ENCODE results near the gene LTK. TPM values are rescaled to one million over a fixed set of nuclear protein-coding genes. Genes with fewer than 3 reads are reported as not detected.

Gene LTK
- polyA plus RNA-seq (2013, experiment 1 of 4): not detected
- polyA plus RNA-seq (2013, experiment 2 of 4): not detected
- polyA plus RNA-seq (2013, experiment 3 of 4): not detected
- polyA plus RNA-seq (2013, experiment 4 of 4): 0.08 TPM

DNA sequence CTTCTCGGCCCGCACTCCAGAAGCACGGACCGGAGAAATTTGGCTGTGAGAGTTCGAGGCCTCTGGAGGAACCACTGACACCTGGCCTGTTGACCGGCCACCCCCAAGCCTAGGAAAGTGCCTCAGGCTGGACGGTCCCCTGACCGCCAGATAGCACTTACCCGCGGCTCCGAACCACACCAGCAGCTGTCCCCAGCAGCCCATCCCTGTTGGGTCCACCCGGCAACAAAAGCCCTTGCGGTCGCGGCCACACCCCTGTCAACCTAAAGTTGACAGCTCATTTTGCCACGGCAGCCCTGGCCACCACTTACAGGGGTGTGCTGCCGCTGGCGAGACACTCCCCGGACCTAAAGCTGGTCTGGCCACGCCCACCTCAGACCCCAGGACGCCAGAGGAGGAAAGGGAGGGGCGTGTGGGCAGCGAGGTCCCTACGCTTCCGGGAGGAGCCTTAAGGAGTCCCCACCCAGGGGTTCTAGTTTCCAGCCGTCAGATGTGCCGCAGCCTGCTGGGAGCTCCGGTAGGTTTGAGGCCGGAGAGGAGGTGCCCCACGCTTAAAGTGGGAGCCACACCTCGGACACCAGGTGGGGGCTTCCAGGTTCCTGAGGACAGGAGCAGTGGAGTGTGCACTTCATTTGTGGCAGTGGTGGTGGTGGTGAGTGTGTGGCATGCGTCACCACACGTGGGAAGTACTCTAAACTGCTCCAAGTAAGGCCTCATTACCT lies at the start of gene LTK:
LTK (minus strand) TSS at position 322 of the 722 bp plus-strand sequence; CDS start at position 204, 118 bp downstream.
- no peaks in the 10 kb centered on the region for H3K9me3 ChIP-seq (ENCODE audit: control insufficient read depth, low read length)
- H3K4me1 ChIP-seq (ENCODE audit: control insufficient read depth, insufficient read depth, low read length): peaks cover 11% of the 10 kb centered on the region
- peaks cover 62% of the 10 kb centered on the region for H3K27me3 ChIP-seq (ENCODE audit: control insufficient read depth, insufficient read depth, low read length, poor library complexity, severe bottlenecking)
- H3K4me3 ChIP-seq (ENCODE audit: insufficient read depth, low read depth, low read length): peak within 1 kb of the TSS; percentile 27
- no peak within 1 kb of the TSS for H3K27ac ChIP-seq (ENCODE audit: insufficient read depth, low read depth, low read length, poor library complexity, severe bottlenecking)
- 7 to 8% methylated on average over 33 of the region's 33 CpGs for WGBS, 2 experiments
- H3K36me3 ChIP-seq (ENCODE audit: control insufficient read depth, insufficient read depth, low read length): no peaks in the 10 kb centered on the region

DNA sequence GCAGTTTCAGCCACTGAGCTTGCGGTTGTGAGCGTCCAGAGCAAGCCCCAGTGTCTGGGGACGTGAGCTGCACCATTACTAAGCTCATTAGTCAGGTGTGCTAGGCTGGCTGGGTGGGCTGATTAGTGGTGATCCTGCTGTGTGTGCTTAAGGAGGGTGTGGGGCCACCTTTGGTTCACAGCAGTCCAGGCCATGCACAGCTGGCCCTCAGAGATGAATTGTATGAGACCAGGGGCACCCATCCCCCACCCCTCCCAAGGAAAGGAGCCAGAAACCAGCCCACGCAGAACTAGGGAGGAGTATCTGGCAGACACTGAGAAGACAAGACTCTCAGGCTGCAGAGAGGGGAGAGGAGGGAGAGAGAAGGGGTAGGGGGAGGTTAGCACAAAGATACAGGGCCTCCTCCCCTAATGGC lies 49.2 kb upstream of the LTK start:
- Histone ChIP-seq H3K4me1 (ENCODE audit: control insufficient read depth, insufficient read depth, low read length) (peaks cover 72% of the 10 kb centered on the region), H3K27ac (ENCODE audit: insufficient read depth, low read depth, low read length, poor library complexity, severe bottlenecking) (no peak overlapping the region), H3K4me3 (ENCODE audit: insufficient read depth, low read depth, low read length) (no peak overlapping the region), H3K27me3 (ENCODE audit: control insufficient read depth, insufficient read depth, low read length, poor library complexity, severe bottlenecking) (no peaks in the 10 kb centered on the region), H3K36me3 (ENCODE audit: control insufficient read depth, insufficient read depth, low read length) (peaks cover 5% of the 10 kb centered on the region), H3K9me3 (ENCODE audit: control insufficient read depth, low read length) (no peaks in the 10 kb centered on the region)
- 42 to 50% methylated on average over 4 of the region's 4 CpGs for WGBS, 2 experiments

GRCh38 chr15:41562244-41562643 lies 48.6 kb upstream of the LTK start:
- H3K27ac ChIP-seq (ENCODE audit: insufficient read depth, low read depth, low read length, poor library complexity, severe bottlenecking): peak overlapping the region; percentile 86
- no peaks in the 10 kb centered on the region for H3K9me3 ChIP-seq (ENCODE audit: control insufficient read depth, low read length)
- 42 to 45% methylated on average over 5 of the region's 5 CpGs for WGBS, 2 experiments
- H3K27me3 ChIP-seq (ENCODE audit: control insufficient read depth, insufficient read depth, low read length, poor library complexity, severe bottlenecking): no peaks in the 10 kb centered on the region
- no peak overlapping the region for H3K4me3 ChIP-seq (ENCODE audit: insufficient read depth, low read depth, low read length)
- peaks cover 5% of the 10 kb centered on the region for H3K36me3 ChIP-seq (ENCODE audit: control insufficient read depth, insufficient read depth, low read length)
- H3K4me1 ChIP-seq (ENCODE audit: control insufficient read depth, insufficient read depth, low read length): peaks cover 66% of the 10 kb centered on the region

DNA sequence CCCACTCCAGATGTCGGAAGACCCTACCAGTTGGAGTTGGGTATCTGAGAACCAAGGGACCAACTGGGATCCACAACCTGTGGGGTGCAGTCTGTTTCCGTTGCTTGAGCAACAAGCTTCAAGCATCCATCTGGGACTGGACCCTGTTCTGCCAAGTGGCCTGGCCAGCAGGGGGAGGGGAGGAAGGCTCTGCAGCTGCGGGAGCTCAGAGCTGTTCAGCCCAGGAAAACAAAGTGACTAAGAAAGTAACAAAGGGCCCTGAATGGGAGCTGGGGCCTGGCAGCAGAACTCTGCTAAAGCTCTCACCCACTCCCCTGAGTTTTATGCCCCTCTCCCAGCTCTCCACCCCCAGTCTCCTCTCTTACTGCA lies 48.1 kb upstream of the LTK start:
- H3K4me1 ChIP-seq (ENCODE audit: control insufficient read depth, insufficient read depth, low read length): peaks cover 65% of the 10 kb centered on the region
- 31 to 33% methylated on average over 3 of the region's 3 CpGs for WGBS, 2 experiments
- peak overlapping the region; percentile 86 for H3K27ac ChIP-seq (ENCODE audit: insufficient read depth, low read depth, low read length, poor library complexity, severe bottlenecking)
- no peak overlapping the region for H3K4me3 ChIP-seq (ENCODE audit: insufficient read depth, low read depth, low read length)
- no peaks in the 10 kb centered on the region for H3K9me3 ChIP-seq (ENCODE audit: control insufficient read depth, low read length)
- peaks cover 5% of the 10 kb centered on the region for H3K36me3 ChIP-seq (ENCODE audit: control insufficient read depth, insufficient read depth, low read length)
- no peaks in the 10 kb centered on the region for H3K27me3 ChIP-seq (ENCODE audit: control insufficient read depth, insufficient read depth, low read length, poor library complexity, severe bottlenecking)

GRCh38 chr15:41561104-41561776 lies 47.6 kb upstream of the LTK start:
- H3K27ac ChIP-seq (ENCODE audit: insufficient read depth, low read depth, low read length, poor library complexity, severe bottlenecking): peak overlapping the region; percentile 86
- no peaks in the 10 kb centered on the region for H3K9me3 ChIP-seq (ENCODE audit: control insufficient read depth, low read length)
- no peak overlapping the region for H3K4me3 ChIP-seq (ENCODE audit: insufficient read depth, low read depth, low read length)
- no peaks in the 10 kb centered on the region for H3K27me3 ChIP-seq (ENCODE audit: control insufficient read depth, insufficient read depth, low read length, poor library complexity, severe bottlenecking)
- WGBS, 2 experiments: 83 to 84% methylated on average over 16 of the region's 16 CpGs
- peaks cover 61% of the 10 kb centered on the region for H3K4me1 ChIP-seq (ENCODE audit: control insufficient read depth, insufficient read depth, low read length)
- H3K36me3 ChIP-seq (ENCODE audit: control insufficient read depth, insufficient read depth, low read length): peaks cover 5% of the 10 kb centered on the region

GRCh38 chr15:41560572-41560874 lies 46.9 kb upstream of the LTK start:
- Histone ChIP-seq H3K27ac (ENCODE audit: insufficient read depth, low read depth, low read length, poor library complexity, severe bottlenecking) (no peak overlapping the region), H3K4me1 (ENCODE audit: control insufficient read depth, insufficient read depth, low read length) (peaks cover 54% of the 10 kb centered on the region), H3K4me3 (ENCODE audit: insufficient read depth, low read depth, low read length) (no peak overlapping the region), H3K27me3 (ENCODE audit: control insufficient read depth, insufficient read depth, low read length, poor library complexity, severe bottlenecking) (no peaks in the 10 kb centered on the region), H3K9me3 (ENCODE audit: control insufficient read depth, low read length) (no peaks in the 10 kb centered on the region), H3K36me3 (ENCODE audit: control insufficient read depth, insufficient read depth, low read length) (peaks cover 5% of the 10 kb centered on the region)
- WGBS, 2 experiments: 61 to 73% methylated on average over 2 of the region's 2 CpGs

- H3K36me3 ChIP-seq (ENCODE audit: control insufficient read depth, insufficient read depth, low read length): peaks cover 5% of the 10 kb centered on the region
- H3K27me3 ChIP-seq (ENCODE audit: control insufficient read depth, insufficient read depth, low read length, poor library complexity, severe bottlenecking): no peaks in the 10 kb centered on the region
- 0% methylated on average over 60 of the region's 60 CpGs for WGBS, 2 experiments
- H3K4me1 ChIP-seq (ENCODE audit: control insufficient read depth, insufficient read depth, low read length): peaks cover 43% of the 10 kb centered on the region
- peak overlapping the region; percentile 72 for H3K4me3 ChIP-seq (ENCODE audit: insufficient read depth, low read depth, low read length)
- H3K27ac ChIP-seq (ENCODE audit: insufficient read depth, low read depth, low read length, poor library complexity, severe bottlenecking): no peak overlapping the region
- H3K9me3 ChIP-seq (ENCODE audit: control insufficient read depth, low read length): no peaks in the 10 kb centered on the region
These were observed 45.7 kb upstream of the LTK start for GRCh38 chr15:41559239-41559782.

GRCh38 chr15:41558400-41559238 lies 45.0 kb upstream of the LTK start, which contains the start of gene TYRO3:
Gene TYRO3 (plus strand): TSS chr15:41559212. CDS start chr15:41559258, 46 bp downstream.
- no peaks in the 10 kb centered on the region for H3K27me3 ChIP-seq (ENCODE audit: control insufficient read depth, insufficient read depth, low read length, poor library complexity, severe bottlenecking)
- peaks cover 4% of the 10 kb centered on the region for H3K36me3 ChIP-seq (ENCODE audit: control insufficient read depth, insufficient read depth, low read length)
- peak within 1 kb of the TSS; percentile 72 for H3K4me3 ChIP-seq (ENCODE audit: insufficient read depth, low read depth, low read length)
- H3K9me3 ChIP-seq (ENCODE audit: control insufficient read depth, low read length): no peaks in the 10 kb centered on the region
- H3K27ac ChIP-seq (ENCODE audit: insufficient read depth, low read depth, low read length, poor library complexity, severe bottlenecking): no peak within 1 kb of the TSS
- WGBS, 2 experiments: 1% methylated on average over 81 of the region's 81 CpGs
- H3K4me1 ChIP-seq (ENCODE audit: control insufficient read depth, insufficient read depth, low read length): peaks cover 36% of the 10 kb centered on the region

GRCh38 chr15:41557673-41558399 lies 44.2 kb upstream of the LTK start:
- no peaks in the 10 kb centered on the region for H3K27me3 ChIP-seq (ENCODE audit: control insufficient read depth, insufficient read depth, low read length, poor library complexity, severe bottlenecking)
- H3K4me3 ChIP-seq (ENCODE audit: insufficient read depth, low read depth, low read length): peak overlapping the region; percentile 72
- H3K27ac ChIP-seq (ENCODE audit: insufficient read depth, low read depth, low read length, poor library complexity, severe bottlenecking): no peak overlapping the region
- peaks cover 28% of the 10 kb centered on the region for H3K4me1 ChIP-seq (ENCODE audit: control insufficient read depth, insufficient read depth, low read length)
- no peaks in the 10 kb centered on the region for H3K36me3 ChIP-seq (ENCODE audit: control insufficient read depth, insufficient read depth, low read length)
- H3K9me3 ChIP-seq (ENCODE audit: control insufficient read depth, low read length): no peaks in the 10 kb centered on the region
- WGBS, 2 experiments: 7% methylated on average over 7 of the region's 7 CpGs
